ENCODE measurements around the gene KRT2. TPM values are rescaled to one million over a fixed set of nuclear protein-coding genes. Genes with fewer than 3 reads are reported as not detected.

Gene KRT2
- total and polyA plus RNA-seq, 8 donors = not detected

- no peak overlapping the region for H3K27ac ChIP-seq
- H3K4me3 ChIP-seq = no peak overlapping the region
- intact Hi-C loops (cut with DNase I; ENCODE audit: low total_unique reads) = no loop called here
- H3K9me3 ChIP-seq = no peaks in the 10 kb centered on the region
- DNase-seq = no peak
- 76 to 92% (median 88%) methylated on average over 6 of the region's 6 CpGs for WGBS, 5 donors
- H3K4me1 ChIP-seq = peaks cover 7 to 19% (median 14%) of the 10 kb centered on the region in 4 donors
- peaks cover 0 to 89% (median 38%) of the 10 kb centered on the region in 3 donors for H3K27me3 ChIP-seq
- no peaks in the 10 kb centered on the region for H3K36me3 ChIP-seq
- TF ChIP-seq POLR2AphosphoS5 (IDR thresholded peaks at IDR 0.05) = no peak
- no peak for TF ChIP-seq EP300 (IDR thresholded peaks at IDR 0.05)
- TF ChIP-seq, protein P1, sequence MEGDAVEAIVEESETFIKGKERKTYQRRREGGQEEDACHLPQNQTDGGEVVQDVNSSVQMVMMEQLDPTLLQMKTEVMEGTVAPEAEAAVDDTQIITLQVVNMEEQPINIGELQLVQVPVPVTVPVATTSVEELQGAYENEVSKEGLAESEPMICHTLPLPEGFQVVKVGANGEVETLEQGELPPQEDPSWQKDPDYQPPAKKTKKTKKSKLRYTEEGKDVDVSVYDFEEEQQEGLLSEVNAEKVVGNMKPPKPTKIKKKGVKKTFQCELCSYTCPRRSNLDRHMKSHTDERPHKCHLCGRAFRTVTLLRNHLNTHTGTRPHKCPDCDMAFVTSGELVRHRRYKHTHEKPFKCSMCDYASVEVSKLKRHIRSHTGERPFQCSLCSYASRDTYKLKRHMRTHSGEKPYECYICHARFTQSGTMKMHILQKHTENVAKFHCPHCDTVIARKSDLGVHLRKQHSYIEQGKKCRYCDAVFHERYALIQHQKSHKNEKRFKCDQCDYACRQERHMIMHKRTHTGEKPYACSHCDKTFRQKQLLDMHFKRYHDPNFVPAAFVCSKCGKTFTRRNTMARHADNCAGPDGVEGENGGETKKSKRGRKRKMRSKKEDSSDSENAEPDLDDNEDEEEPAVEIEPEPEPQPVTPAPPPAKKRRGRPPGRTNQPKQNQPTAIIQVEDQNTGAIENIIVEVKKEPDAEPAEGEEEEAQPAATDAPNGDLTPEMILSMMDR (IDR thresholded peaks at IDR 0.05) = no peak
- no peak for TF ChIP-seq POLR2A (IDR thresholded peaks at IDR 0.05)
These were observed 42.1 kb upstream of the KRT2 start for GRCh38 chr12:52694151-52694550.

DNA sequence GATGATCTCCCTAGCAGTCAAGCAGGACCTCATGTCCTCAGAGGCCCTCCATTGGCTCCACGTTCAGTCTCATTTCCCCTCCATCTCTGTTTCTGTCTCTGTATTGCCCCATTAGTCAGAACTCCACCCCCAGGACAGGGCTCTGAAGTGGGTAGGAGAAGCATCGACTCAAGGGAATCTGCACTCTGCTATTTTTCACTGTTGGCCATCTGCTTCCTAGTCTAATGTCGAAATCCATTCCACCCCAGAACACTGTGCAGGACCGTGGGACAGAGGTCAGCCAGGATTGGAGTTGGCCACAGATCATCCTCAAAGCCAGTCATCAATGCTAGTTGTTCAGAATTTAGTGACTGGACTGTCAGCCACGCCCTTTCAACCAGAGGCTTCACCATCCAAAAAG, 41.2 kb upstream of the KRT2 start:
- H3K27ac ChIP-seq = no peak overlapping the region
- 62 to 76% (median 72%) methylated on average over 5 of the region's 5 CpGs for WGBS, 5 donors
- no peak for TF ChIP-seq EP300 (IDR thresholded peaks at IDR 0.05)
- TF ChIP-seq, protein P1 (IDR thresholded peaks at IDR 0.05) = no peak
- no peak for TF ChIP-seq POLR2A (IDR thresholded peaks at IDR 0.05)
- TF ChIP-seq POLR2AphosphoS5 (IDR thresholded peaks at IDR 0.05) = no peak
- H3K4me3 ChIP-seq = no peak overlapping the region
- intact Hi-C loops (cut with DNase I; ENCODE audit: low total_unique reads) = no loop called here
- H3K36me3 ChIP-seq = no peaks in the 10 kb centered on the region
- peaks cover 7 to 19% (median 14%) of the 10 kb centered on the region in 4 donors for H3K4me1 ChIP-seq
- no peaks in the 10 kb centered on the region for H3K9me3 ChIP-seq
- H3K27me3 ChIP-seq = peaks cover 0 to 87% (median 44%) of the 10 kb centered on the region in 3 donors
- no peak for DNase-seq

GRCh38 chr12:52692254-52692653, 40.2 kb upstream of the KRT2 start:
- Histone ChIP-seq H3K36me3 (no peaks in the 10 kb centered on the region), H3K4me3 (no peak overlapping the region), H3K27me3 (peaks cover 0 to 87% (median 52%) of the 10 kb centered on the region in 3 donors), H3K4me1 (peaks cover 7 to 19% (median 14%) of the 10 kb centered on the region in 4 donors), H3K27ac (no peak overlapping the region), H3K9me3 (no peaks in the 10 kb centered on the region)
- DNase-seq = no peak
- WGBS, 5 donors = 47 to 79% (median 53%) methylated on average over 4 to 8 of the region's 8 CpGs
- intact Hi-C loops (cut with DNase I; ENCODE audit: low total_unique reads) = no loop called here
- TF ChIP-seq, protein P1 (IDR thresholded peaks at IDR 0.05) = no peak
- TF ChIP-seq POLR2AphosphoS5 (IDR thresholded peaks at IDR 0.05) = no peak
- TF ChIP-seq POLR2A (IDR thresholded peaks at IDR 0.05) = no peak
- TF ChIP-seq EP300 (IDR thresholded peaks at IDR 0.05) = no peak

DNA sequence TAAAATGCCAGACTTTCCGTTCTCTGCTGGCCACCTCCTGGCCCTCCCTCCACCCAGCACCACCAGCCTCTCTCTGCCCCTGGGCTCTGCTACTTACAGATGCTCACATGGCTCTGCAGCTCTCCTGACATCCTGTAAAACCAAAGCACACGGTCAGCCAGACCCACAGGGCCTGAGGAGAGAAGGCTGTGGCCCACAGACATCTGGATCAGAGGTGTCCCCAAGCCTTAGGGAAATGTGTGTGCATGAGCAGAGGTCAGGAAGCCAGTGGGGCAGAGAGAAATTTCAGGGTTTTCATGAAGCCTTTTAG, 39.8 kb upstream of the KRT2 start:
- WGBS, 5 donors = 39 to 67% (median 48%) methylated on average over 2 of the region's 2 CpGs
- Histone ChIP-seq H3K36me3 (no peaks in the 10 kb centered on the region), H3K9me3 (no peaks in the 10 kb centered on the region), H3K27me3 (peaks cover 0 to 87% (median 52%) of the 10 kb centered on the region in 3 donors), H3K4me1 (peaks cover 7 to 19% (median 14%) of the 10 kb centered on the region in 4 donors), H3K4me3 (no peak overlapping the region), H3K27ac (no peak overlapping the region)
- intact Hi-C loops (cut with DNase I; ENCODE audit: low total_unique reads) = no loop called here
- TF ChIP-seq, protein P1 (IDR thresholded peaks at IDR 0.05) = no peak
- TF ChIP-seq POLR2AphosphoS5 (IDR thresholded peaks at IDR 0.05) (no peak), EP300 (IDR thresholded peaks at IDR 0.05) (no peak), POLR2A (IDR thresholded peaks at IDR 0.05) (no peak)
- DNase-seq = no peak
